NT2/D1 (cell line): ENCODE measurements around the gene ZBTB33.

Experiments
- DNase-seq: peaks from one replicate; pipeline ENCODE4 v3.0.0-alpha.2; 2011; ENCODE audit warnings: low read depth, low spot score
- H3K27me3 ChIP-seq: 2 replicates; pipeline ENCODE4 v1.6.0; 2011; ENCODE audit warnings: mild to moderate bottlenecking; ENCODE audit not compliant: insufficient read length, insufficient read depth
- H3K36me3 ChIP-seq: 2 replicates; pipeline ENCODE4 v1.6.1; 2011; ENCODE audit warnings: mild to moderate bottlenecking, low read length, mixed read lengths; ENCODE audit not compliant: insufficient read depth, insufficient read length
- H3K4me1 ChIP-seq: 2 replicates; pipeline ENCODE4 v1.5.1; 2011; ENCODE audit not compliant: insufficient read depth, insufficient read length
- H3K4me3 ChIP-seq: 2 replicates; pipeline ENCODE4 v1.5.1; 2011; ENCODE audit warnings: low read depth; ENCODE audit not compliant: insufficient read length
- H3K9ac ChIP-seq: 2 replicates; pipeline ENCODE4 v1.6.0; 2011; ENCODE audit warnings: low read depth; ENCODE audit not compliant: insufficient read length
- H3K9me3 ChIP-seq: 2 replicates; pipeline ENCODE4 v1.5.1; 2011; ENCODE audit warnings: mild to moderate bottlenecking, low read length; ENCODE audit not compliant: insufficient read depth
- SUZ12 ChIP-seq: IDR thresholded peaks from 2 replicates; pipeline ENCODE4 v1.6.1; 2011; ENCODE audit not compliant: insufficient read length, insufficient read depth; ENCODE audit errors: extremely low read depth
- YY1 ChIP-seq: IDR thresholded peaks from 2 replicates; pipeline ENCODE4 v1.6.1; 2011; ENCODE audit not compliant: insufficient read length, insufficient read depth
- ZNF274 ChIP-seq: IDR thresholded peaks from 2 replicates; pipeline ENCODE4 v1.6.1; 2011; ENCODE audit warnings: mild to moderate bottlenecking, low read depth, low read length

ZBTB33 gene

GRCh38 chrX:120306630-120307029, 56.0 kb downstream of the ZBTB33 start:
- TF ChIP-seq SUZ12 = no peak
- TF ChIP-seq ZNF274 = no peak
- TF ChIP-seq YY1 = no peak
- peaks cover 11% of the 10 kb centered on the region for H3K27me3 ChIP-seq
- no peak overlapping the region for H3K4me3 ChIP-seq
- DNase-seq = no peak
- no peaks in the 10 kb centered on the region for H3K4me1 ChIP-seq
- H3K9ac ChIP-seq = no peak overlapping the region
- H3K9me3 ChIP-seq = no peaks in the 10 kb centered on the region
- H3K36me3 ChIP-seq = no peaks in the 10 kb centered on the region
